ENCODE results near the gene PARVB.

PARVB gene

DNA sequence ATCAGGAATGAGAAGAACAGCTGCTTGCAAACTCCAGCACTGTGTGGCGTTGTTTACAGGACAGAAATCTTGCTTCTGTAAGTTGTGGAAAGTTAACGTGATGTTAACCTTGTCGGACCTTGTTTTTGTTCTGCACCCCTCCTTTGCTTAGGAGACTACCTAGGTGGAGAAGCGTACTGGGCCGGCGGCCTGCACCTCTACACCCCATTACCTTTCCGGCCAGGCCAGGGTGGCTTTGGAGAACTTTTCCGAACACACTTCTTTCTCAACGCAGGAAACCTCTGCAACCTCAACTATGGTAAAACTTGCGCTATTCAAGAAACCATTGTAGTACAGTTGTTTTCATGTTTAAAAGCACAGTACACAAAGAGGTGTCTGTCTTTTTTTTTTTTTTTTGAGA is 35.1 kb upstream of the PARVB start:
- Histone ChIP-seq H3K27ac (ENCODE audit: low read depth, low read length, poor library complexity, severe bottlenecking) (no peak overlapping the region), H3K9me3 (ENCODE audit: low read length) (no peaks in the 10 kb centered on the region), H3K9ac (ENCODE audit: low read length) (no peak overlapping the region), H2AFZ (ENCODE audit: low read length) (no peak overlapping the region), H3K36me3 (ENCODE audit: insufficient read depth, low read length) (peaks cover 84% of the 10 kb centered on the region), H3K9me2 (ENCODE audit: low read depth, low read length) (no peaks in the 10 kb centered on the region), H3K4me1 (ENCODE audit: insufficient read depth, low read length, severe bottlenecking) (peaks cover 6% of the 10 kb centered on the region), H4K20me1 (ENCODE audit: insufficient read depth, low read length) (no peaks in the 10 kb centered on the region), H3K4me2 (ENCODE audit: low read length) (no peak overlapping the region), H3K27me3 (ENCODE audit: insufficient read depth, low read length) (no peaks in the 10 kb centered on the region), H3K79me2 (ENCODE audit: insufficient read depth, low read length) (no peaks in the 10 kb centered on the region), H3F3A (ENCODE audit: insufficient read depth, low read length) (no peaks in the 10 kb centered on the region), H3K4me3 (ENCODE audit: low read depth, low read length, poor library complexity, severe bottlenecking) (no peak overlapping the region)
- TF ChIP-seq, protein P1, sequence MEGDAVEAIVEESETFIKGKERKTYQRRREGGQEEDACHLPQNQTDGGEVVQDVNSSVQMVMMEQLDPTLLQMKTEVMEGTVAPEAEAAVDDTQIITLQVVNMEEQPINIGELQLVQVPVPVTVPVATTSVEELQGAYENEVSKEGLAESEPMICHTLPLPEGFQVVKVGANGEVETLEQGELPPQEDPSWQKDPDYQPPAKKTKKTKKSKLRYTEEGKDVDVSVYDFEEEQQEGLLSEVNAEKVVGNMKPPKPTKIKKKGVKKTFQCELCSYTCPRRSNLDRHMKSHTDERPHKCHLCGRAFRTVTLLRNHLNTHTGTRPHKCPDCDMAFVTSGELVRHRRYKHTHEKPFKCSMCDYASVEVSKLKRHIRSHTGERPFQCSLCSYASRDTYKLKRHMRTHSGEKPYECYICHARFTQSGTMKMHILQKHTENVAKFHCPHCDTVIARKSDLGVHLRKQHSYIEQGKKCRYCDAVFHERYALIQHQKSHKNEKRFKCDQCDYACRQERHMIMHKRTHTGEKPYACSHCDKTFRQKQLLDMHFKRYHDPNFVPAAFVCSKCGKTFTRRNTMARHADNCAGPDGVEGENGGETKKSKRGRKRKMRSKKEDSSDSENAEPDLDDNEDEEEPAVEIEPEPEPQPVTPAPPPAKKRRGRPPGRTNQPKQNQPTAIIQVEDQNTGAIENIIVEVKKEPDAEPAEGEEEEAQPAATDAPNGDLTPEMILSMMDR (IDR thresholded peaks at IDR 0.05; ENCODE audit: low read length): no peak
- no peak for TF ChIP-seq EZH2 (IDR thresholded peaks at IDR 0.05; ENCODE audit: borderline replicate concordance, low read length)

DNA sequence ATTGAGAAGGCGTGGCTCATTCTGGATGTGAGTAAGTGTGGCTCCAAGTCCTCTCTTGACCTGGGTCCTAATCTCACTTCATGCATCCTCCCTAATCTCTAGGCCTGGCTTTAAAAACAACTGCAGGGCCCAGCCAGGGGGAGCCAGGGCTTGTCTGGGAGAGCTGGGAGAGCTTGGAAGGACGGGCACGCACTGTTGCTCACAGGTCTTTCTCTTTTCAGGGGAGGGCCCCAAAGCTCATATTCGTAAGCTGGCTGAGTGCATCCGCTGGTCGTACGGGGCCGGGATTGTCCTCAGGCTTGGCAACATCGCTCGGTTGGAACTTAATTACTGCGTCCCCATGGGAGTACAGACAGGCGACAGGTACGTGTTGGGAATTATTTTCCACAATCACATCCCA is 34.1 kb upstream of the PARVB start:
- no peaks in the 10 kb centered on the region for H3K9me3 ChIP-seq (ENCODE audit: low read length)
- H4K20me1 ChIP-seq (ENCODE audit: insufficient read depth, low read length): no peaks in the 10 kb centered on the region
- no peak overlapping the region for H2AFZ ChIP-seq (ENCODE audit: low read length)
- H3K4me1 ChIP-seq (ENCODE audit: insufficient read depth, low read length, severe bottlenecking): peaks cover 6% of the 10 kb centered on the region
- H3K9ac ChIP-seq (ENCODE audit: low read length): no peak overlapping the region
- no peaks in the 10 kb centered on the region for H3K9me2 ChIP-seq (ENCODE audit: low read depth, low read length)
- H3F3A ChIP-seq (ENCODE audit: insufficient read depth, low read length): no peaks in the 10 kb centered on the region
- no peaks in the 10 kb centered on the region for H3K27me3 ChIP-seq (ENCODE audit: insufficient read depth, low read length)
- no peaks in the 10 kb centered on the region for H3K79me2 ChIP-seq (ENCODE audit: insufficient read depth, low read length)
- H3K4me3 ChIP-seq (ENCODE audit: low read depth, low read length, poor library complexity, severe bottlenecking): no peak overlapping the region
- H3K4me2 ChIP-seq (ENCODE audit: low read length): no peak overlapping the region
- H3K36me3 ChIP-seq (ENCODE audit: insufficient read depth, low read length): peaks cover 79% of the 10 kb centered on the region
- TF ChIP-seq, protein P1 (IDR thresholded peaks at IDR 0.05; ENCODE audit: low read length): no peak
- no peak for TF ChIP-seq EZH2 (IDR thresholded peaks at IDR 0.05; ENCODE audit: borderline replicate concordance, low read length)
- no peak overlapping the region for H3K27ac ChIP-seq (ENCODE audit: low read depth, low read length, poor library complexity, severe bottlenecking)

DNA sequence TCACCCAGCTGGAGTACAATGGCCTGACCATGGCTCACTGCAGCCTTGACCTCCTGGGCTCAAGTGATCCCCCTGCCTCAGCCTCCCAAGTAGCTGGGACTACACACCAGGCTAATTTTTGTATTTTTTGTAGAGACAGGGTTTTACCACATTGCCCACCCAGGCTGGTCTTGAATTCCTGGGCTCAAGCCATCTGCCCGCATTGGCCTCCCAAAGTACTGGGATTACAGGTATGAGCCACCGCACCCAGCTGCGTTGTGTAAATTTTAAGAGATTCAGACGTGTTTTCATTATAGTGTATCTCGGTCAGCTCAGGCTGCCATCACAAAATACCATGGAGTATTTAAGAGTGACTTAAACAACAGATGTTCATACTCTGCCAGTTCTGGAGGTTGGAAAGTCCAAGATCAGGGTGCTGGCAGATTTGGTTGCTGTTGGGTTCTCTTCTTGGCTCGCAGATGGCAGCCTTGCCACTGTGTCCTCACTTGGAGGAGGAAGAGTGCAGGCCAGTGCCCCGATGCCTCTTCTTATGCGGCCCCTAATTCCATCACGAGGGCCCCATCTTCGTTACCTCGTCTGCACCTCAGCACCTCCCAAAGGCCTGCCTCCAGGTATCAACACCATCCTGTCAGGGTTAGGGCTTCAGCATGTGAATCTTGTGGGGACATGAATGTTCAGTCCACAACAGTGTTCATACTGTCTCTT is 32.6 kb upstream of the PARVB start:
- Histone ChIP-seq H3F3A (ENCODE audit: insufficient read depth, low read length) (no peaks in the 10 kb centered on the region), H3K36me3 (ENCODE audit: insufficient read depth, low read length) (peaks cover 68% of the 10 kb centered on the region), H3K4me1 (ENCODE audit: insufficient read depth, low read length, severe bottlenecking) (peaks cover 18% of the 10 kb centered on the region)

More for the DNA sequence above, 32.6 kb upstream of the PARVB start:
- no peaks in the 10 kb centered on the region for H3K79me2 ChIP-seq (ENCODE audit: insufficient read depth, low read length)
- H3K9me2 ChIP-seq (ENCODE audit: low read depth, low read length): no peaks in the 10 kb centered on the region
- TF ChIP-seq EZH2 (IDR thresholded peaks at IDR 0.05; ENCODE audit: borderline replicate concordance, low read length): no peak
- TF ChIP-seq, protein P1 (IDR thresholded peaks at IDR 0.05; ENCODE audit: low read length): no peak
- H3K4me3 ChIP-seq (ENCODE audit: low read depth, low read length, poor library complexity, severe bottlenecking): no peak overlapping the region
- H3K4me2 ChIP-seq (ENCODE audit: low read length): no peak overlapping the region
- no peak overlapping the region for H3K9ac ChIP-seq (ENCODE audit: low read length)
- H3K27ac ChIP-seq (ENCODE audit: low read depth, low read length, poor library complexity, severe bottlenecking): no peak overlapping the region
- H4K20me1 ChIP-seq (ENCODE audit: insufficient read depth, low read length): no peaks in the 10 kb centered on the region
- no peaks in the 10 kb centered on the region for H3K27me3 ChIP-seq (ENCODE audit: insufficient read depth, low read length)
- H3K9me3 ChIP-seq (ENCODE audit: low read length): no peaks in the 10 kb centered on the region
- H2AFZ ChIP-seq (ENCODE audit: low read length): no peak overlapping the region

All from OCI-LY1 (cell line).